Retina (tissue), 1 donor: ENCODE data around the gene SIAH3.

ENCODE experiments used
- DNase-seq: peaks from one replicate; pipeline ENCODE4 v3.0.0-alpha.2; 2016

The SIAH3 gene

GRCh38 chr13:45816427-45816826, 35.1 kb downstream of the SIAH3 start:
- no peak for DNase-seq

DNA sequence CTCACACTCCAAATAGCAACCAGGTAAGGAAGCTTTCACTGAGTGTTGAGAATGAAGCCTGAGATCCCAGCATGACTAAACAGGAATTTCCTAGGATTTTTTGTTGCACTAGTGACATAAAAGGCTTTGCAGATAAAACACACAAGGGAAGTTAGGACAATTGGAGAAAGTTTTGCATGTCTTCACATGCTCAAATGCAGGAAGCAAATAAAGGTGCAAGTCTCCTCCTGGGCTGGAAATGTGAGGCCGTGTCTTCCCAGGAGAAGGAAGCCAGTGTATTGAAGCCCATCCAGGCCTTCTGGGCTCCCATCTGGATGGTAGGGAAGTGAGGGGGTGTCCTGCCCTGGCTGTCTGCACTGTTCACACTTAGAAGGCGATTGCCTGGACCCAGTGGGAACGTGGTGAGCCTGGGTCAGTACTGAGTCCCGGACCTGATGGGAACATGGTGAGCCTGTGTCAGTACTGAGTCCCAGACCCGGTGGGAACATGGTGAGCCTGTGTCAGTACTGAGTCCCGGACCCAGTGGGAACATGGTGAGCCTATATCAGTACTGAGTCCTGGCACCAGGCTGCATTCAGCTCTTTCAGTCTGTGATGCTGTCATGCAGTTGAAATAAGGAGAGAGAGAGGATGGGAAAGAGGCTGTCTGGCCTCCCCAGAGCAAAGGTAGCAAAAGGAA, 38.7 kb downstream of the SIAH3 start:
- DNase-seq, result no peak

GRCh38 chr13:45811891-45812694, 39.5 kb downstream of the SIAH3 start:
- DNase-seq, result no peak

GRCh38 chr13:45809801-45810394, 41.7 kb downstream of the SIAH3 start:
- DNase-seq, result no peak

GRCh38 chr13:45808925-45809324, 42.6 kb downstream of the SIAH3 start:
- no peak for DNase-seq

- no peak for DNase-seq
These were observed 43.9 kb downstream of the SIAH3 start for GRCh38 chr13:45807520-45808099.

GRCh38 chr13:45800485-45800884, 51.1 kb downstream of the SIAH3 start:
- DNase-seq, result no peak

DNA sequence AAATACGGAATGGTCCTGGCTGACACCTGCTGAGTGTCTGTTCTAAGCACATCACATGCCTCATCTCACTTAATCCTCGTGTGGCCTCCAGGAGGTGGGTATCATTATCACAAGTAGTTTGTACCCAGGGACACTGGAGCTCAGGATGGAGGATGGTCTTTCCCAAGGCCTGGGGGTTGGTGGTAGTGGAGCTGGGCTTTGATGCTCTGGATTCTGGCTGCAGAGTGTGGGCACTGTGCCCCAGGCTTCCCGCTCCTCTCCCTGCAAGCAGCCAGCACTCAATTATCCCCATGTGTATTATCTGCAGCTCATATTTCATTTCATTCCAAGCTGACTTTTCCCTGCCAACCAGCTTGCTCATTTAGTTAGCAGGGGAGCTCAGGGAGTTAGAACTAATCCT, 52.1 kb downstream of the SIAH3 start:
- DNase-seq, result no peak

GRCh38 chr13:45798851-45799250, 52.7 kb downstream of the SIAH3 start:
- no peak for DNase-seq

GRCh38 chr13:45796426-45797235, 54.9 kb downstream of the SIAH3 start:
- no peak for DNase-seq

DNA sequence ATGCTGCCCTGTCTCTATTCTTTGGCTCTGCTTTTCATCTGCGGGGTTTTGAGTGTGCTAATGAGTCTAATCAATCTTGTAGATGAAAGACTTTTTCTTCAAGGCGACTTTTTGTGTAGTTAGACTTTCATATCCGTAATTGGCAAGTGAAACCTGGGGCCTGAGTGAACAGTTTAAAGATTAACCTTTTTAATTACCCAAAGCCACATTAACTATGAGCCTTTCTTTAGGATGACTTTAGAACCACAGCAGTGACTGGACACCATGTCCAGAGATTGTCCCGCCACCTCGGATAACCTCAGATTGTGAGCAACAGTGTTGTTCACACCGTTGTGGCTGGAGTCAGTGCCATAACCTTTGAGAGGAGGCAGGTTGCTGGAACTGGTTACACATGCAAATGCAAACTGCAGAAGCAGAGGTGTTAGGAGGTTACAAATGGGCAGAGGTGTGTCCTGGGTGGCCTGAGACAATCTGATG, 58.7 kb downstream of the SIAH3 start:
- no peak for DNase-seq

DNA sequence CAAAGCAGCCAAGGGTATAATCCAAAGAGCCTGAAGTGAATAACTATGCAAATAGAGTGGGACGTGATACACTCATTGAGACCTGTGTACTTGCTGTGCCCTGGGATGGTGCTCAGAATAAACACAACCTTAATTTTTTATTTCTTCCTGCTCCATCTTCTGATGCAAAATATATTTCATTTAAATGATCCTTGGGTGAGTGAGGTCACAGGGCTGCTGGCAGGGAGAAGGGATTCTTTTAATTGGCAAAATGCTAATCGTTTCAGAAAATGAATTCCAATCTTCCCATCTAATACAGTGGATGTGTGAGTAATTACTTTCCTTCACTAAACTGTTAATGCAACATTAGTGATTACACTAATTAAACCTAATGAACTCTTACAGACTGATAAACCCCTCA, 63.5 kb downstream of the SIAH3 start:
- DNase-seq, result no peak

GRCh38 chr13:45787346-45787745, 64.2 kb downstream of the SIAH3 start:
- DNase-seq, result no peak

DNA sequence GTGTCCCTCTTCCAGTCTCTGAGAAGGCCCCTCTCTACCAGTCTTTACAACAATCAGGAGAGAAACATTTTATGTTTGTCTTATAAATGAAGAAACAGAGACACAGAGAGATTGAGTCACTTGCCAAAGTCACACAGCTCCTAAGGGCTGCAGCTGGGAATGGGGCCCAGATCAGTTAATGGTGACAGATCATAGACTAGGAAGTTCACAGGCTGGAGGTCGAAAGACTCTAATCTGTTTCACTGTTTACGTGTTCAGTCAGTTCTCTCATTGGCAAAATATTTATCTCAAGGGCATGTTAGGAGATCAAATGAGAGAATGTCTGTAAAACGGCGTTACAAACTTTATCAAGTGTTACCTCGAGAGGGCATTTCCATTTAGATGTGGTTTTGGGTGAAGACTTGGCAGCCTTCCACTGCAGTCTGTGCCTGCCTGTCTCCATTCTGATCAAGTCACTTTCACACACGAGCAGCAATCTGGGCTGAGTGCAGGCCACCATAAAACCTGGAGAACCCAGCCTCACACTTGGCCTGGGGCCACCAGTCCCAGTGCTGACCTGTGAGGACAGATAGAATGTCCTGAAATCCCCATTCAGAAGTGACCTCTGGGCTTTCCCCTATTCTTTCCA, 65.1 kb downstream of the SIAH3 start:
- DNase-seq, result no peak

- DNase-seq, result no peak
These were observed 66.5 kb downstream of the SIAH3 start for GRCh38 chr13:45784755-45785675.

- no peak for DNase-seq
These were observed 68.1 kb downstream of the SIAH3 start for GRCh38 chr13:45783346-45784043.

GRCh38 chr13:45782327-45783045, 69.1 kb downstream of the SIAH3 start:
- DNase-seq, result no peak

GRCh38 chr13:45781553-45782326, 69.8 kb downstream of the SIAH3 start:
- DNase-seq, result no peak

DNA sequence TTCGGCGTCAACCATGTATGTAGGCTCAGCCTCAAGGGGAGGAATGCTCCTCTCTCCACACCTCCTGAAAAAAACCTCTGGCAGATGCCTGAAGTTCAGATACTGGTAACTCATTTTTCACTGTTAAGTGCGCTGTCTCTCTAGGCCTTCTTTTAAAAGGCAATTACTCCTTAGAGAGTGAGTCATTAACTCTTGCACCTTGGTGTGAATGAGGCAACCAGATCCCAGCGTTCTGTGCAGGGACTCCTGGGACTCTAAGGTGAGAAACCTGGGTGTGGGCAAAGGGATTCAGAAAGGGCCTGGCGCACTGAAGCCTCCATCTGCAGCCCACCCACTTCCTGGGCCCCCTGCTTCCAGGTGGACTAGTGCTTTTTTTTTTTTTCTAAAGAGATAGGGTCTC, 71.7 kb downstream of the SIAH3 start:
- no peak for DNase-seq
